NCI-H2227 (cell line): Measurements from ENCODE around the gene ERMP1.
"Not testable (repeated sequence)": the region's sequence is repeated elsewhere in the genome, so short reads cannot be mapped to it uniquely, and the experiment has no call there.

ENCODE experiments used
- DNase-seq: peaks from one replicate; lab custom pipeline; 2025; ENCODE audit not compliant: unreplicated experiment; lab: John Stamatoyannopoulos, UW

Gene ERMP1

DNA sequence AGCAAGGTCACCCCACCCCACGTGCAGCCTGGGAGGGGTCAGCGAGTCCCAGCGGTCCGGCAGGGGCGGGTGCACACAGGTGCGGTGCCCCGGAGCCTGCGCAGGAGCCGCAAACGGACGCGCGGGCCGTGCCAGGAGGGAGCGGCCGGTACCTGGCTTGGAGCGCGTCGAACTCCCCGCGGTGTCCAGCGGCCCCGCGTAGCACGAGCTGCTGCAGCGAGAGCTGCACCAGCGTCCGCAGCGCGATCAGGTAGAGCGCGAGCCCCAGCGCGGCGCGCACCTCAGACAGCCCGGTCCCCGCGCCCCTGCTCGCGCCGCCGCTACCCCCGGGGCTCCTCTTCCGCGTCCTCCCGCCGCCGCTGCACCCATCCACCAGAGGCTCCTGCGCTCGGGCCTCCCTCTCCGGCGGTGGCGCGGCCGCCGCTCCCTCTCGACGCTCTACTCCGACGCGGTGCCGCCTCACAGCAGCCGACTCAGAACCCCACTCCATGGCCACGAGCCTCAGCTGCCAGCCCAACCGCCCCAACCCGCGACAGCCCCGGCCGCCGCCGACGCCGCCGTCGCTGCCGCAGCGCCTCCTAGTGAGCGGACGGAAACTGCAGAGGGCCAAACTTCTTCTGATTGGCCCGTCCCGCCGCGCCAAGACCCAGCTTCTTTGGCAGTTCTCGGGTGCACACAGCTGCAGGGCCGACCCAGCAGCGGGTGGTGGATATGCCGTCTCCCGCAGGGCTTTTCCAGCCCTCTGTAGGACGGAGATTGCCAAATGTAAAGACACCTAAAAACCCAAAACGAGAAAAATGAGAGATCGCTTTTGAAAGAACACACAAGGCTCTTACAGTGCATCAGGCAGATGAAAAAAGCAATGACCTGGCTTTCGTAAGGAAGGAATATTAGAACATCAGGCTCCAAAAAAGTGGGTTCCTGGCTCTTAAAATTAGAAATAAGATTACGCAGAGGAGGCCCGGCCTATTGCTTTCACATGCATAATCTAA lies at the start of gene ERMP1:
TSS of gene ERMP1 (minus strand) at position 580 of the 992 bp plus-strand sequence. CDS start at position 490, 90 bp downstream.
- peak; percentile 86 for DNase-seq

DNA sequence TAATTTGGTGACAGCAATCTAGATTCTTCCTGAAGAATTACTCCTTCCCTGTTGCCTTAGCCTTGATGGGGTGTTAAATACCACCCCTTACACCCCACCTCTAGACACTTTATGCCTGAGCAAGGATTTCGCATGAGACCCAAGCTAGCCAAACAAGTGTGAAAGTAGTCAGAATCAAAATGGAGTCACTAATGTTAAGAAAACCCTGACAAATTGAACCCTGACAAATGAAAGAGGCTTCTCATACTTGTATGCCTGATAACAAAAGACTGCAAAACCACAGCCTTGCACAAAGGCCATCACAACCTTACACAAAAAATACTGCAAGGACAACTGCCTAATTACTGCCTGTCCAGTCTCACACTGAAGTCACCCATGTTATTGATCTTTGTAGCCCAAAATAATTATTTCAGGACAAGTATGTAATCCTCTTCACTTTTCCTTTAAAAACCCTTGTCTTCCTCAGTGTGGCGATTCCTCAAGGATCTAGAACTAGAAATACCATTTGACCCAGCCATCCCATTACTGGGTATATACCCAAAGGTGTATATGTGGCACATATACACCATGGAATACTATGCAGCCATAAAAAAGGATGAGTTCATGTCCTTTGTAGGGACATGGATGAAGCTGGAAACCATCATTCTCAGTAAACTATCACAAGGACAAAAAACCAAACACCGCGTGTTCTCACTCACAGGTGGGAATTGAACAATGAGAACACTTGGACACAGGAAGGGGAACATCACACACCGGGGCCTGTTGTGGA lies 49.5 kb upstream of the ERMP1 start:
- DNase-seq, result not testable (repeated sequence)

GRCh38 chr9:5879419-5880181 lies 46.7 kb upstream of the ERMP1 start:
- no peak for DNase-seq

GRCh38 chr9:5876711-5877110 lies 43.8 kb upstream of the ERMP1 start:
- DNase-seq, result no peak

DNA sequence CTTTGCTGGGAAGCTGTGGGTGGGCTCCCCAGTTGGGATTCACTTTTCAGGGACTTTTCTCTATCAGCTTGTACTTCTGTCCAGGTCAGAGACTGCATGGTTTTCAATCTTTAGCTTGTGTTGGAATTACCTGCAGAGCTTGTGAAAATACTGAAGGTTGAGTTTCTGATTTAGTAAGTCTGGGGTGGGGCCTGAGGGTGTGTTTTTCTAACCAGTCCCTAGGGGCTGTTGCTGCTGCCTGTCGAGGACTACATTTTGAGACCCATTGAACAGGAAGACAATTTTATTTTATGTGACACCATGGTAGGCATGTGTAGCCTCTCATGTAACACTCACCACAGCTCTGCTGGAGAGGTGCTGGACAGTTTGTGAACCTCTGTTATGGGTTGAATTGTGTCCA lies 43.1 kb upstream of the ERMP1 start:
- DNase-seq, result no peak

DNA sequence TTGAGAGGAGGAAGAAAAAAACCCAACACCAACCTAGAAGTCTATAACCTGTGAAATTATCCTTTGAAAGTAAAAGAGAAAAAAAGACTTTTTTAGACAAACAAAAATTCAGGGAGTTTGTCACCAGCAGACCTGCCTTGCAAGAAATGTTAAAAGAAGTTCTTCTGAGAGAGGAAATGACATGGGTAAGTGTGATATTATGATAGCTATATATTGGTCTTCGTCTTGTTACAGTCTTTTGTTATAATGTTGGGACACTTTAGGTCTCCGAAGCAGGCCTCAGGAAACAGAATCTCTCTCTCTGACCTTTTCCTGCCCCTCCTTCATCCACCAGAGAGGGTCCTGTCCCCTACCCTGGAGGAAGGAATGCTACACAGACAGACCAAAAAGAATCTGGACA lies 41.1 kb upstream of the ERMP1 start:
- DNase-seq, result no peak

- no peak for DNase-seq
Measured at GRCh38 chr9:5873439-5873838, 40.5 kb upstream of the ERMP1 start.

DNA sequence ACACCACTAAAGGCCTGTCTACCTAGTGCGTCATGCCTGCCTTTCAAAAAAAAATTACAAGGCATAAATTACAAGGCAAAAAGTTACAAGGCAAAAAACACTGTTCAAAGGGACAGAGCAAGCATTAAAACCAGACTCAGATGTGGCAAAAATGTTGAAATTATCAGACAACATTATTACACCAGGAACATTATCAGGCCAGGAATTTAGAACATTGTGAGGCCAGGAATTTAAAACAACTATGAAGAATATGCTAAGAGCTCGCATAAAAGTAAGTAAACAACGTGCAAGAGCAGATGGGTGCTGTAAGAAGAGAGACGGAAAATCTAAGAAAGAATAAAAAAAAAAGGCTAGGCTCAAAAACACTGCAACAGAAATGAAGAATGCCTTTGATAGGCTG lies 39.6 kb upstream of the ERMP1 start:
- no peak for DNase-seq

DNA sequence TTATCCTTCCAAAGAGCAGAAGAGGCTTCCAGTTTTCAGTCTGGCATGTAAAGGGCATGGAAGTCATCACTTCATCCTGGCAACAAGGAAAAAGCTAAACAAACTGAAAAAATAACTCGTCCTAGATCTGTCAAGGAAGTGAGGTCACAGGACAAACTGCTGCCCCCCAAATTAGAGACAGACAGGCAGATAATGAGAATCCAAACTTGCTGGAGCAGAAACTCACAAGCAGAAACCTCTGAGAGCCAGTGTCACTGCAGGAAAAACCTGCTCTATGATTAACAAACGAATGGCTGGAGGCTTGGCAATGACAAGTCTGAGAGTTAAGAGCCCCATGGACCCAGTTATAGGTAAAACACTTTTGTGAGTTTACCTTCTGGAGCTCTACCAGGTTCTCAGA lies 38.9 kb upstream of the ERMP1 start:
- DNase-seq, result no peak

DNA sequence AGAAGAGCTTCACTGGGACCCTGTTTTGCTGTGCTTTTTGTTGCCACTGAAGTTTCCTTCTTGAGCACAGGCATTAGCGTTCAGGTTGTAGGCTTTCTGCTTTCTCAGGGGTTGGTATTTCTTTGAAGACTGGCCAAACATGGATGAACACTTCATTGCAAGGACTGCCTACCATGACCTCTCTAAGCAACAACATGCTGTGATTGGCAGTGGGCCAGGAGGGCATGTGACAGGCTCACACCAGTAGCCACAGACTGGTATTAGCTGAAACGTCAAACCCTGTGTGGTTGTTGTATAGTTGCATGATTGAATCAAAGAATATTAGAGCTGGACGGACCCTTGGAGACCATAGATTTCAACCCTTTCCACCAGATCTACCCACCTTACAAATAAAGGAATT lies 37.8 kb upstream of the ERMP1 start:
- DNase-seq, result no peak

DNA sequence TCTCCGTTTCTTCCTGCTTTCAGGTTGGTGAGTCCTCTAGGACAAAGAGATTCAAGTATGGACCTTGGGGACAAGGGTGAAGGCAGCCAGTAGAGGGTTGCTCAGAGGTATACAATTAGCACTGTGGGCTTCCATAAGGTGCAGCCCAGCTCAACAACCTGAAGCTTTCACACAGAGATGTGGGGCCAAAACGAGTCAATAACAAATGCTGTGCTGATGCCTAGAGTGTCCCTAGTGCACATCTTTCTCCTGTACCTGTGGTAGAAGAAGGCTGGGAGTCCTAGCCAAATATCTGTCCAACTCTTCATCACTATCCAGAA lies 37.1 kb upstream of the ERMP1 start:
- DNase-seq, result no peak

DNA sequence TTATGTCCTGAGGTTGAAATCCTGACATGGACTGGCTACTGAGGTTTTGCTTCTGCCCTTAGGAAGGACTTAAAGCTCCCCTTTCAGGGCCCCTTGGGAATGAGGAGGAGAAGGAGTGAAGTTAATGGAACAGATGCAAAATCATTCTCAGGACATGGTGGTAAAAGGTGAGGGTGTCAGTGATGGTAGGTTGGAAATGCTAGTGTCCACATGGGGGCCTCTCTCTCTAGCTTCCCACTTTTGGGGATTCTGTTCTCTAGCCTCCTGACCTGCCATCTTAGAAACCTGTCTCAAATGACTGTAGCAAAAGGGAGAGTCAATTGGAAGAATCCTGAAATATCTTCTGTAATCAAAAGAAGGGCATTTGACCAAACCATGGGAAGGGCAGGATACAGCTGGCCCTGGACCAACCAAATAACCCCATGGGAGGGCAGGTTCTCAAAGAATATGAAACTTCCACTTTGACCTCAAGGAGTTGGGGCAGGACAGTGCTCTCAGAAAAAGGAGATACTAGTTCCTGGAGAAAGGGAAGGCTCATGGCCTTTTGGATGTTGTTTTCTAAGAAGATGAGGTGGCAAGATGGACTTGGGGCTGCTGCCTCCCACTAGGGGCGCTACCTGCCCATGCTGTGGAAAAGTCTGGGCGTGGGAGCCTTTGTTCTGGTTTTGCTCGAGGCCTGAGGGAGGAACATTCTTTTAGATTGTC lies 36.5 kb upstream of the ERMP1 start:
- DNase-seq, result no peak

GRCh38 chr9:5868235-5868634 lies 35.3 kb upstream of the ERMP1 start:
- DNase-seq, result no peak

GRCh38 chr9:5866685-5867084 lies 33.8 kb upstream of the ERMP1 start:
- no peak for DNase-seq

DNA sequence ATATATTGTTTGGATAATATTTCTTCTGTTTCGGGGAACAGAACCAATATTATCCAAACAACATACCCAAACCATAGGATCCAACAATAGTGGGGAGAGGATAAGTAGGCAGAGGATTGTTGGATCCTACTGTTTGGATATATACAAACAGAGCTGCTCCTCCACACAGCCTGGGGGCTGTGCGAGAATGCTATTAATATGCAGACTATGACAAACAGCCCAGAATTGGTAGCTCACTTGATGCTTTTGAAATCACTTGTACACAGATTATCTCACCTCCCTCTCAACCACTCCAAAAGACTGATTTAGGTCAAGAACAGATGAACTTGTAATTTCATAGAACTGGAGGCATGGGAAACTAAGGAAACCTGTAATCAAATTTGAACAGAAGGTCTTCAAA lies 33.4 kb upstream of the ERMP1 start:
- no peak for DNase-seq

GRCh38 chr9:5864446-5864845 lies 31.5 kb upstream of the ERMP1 start:
- no peak for DNase-seq

DNA sequence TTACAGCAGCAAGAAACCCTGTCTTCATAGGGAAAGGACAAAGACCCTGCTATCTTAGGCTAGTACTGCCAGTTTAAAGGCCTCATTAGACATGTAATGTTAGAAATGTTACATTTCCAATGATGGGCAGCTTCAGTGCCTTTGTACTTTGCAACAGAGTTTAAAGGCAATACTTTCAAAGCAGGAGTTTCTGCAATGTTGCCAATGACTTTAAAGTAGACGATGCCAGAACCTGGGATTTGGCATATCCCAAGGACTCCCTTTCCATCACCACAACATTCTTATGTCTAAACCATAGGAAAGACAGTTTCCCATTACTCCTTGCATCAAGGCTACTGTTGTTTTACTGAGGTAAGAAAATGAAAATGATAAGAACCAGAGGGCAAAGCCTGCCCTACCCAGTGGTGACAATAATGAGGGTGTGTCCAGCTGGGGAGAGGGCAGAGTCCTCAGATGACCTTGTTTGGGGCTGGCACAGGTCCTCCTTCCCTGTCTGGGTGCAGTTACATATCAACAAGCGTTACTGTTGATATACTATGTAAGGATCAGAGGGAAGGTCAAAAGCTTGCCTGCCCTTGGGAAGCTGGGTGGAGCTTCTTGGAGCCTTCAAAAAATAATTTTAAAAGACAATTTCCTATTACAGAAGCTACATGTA lies 30.3 kb upstream of the ERMP1 start:
- DNase-seq, result no peak

DNA sequence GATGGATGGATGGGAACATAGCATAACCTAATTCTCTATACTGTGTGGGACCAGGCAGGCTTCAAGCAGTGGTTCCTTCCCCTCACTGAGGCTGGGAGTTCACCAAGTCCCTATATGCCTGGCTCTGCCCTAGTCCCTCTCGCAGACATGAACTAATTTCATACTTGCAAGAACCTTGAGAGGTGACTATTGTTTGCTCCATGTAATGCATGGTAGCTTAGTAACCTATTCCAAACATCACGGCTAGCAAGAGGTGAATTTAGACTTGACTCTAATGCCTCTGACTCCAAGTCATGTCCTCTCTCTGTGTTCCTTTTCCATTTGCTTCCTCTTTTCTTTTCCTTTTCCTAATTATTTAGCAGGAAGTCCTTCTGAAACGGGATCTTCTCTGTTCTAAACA lies 25.9 kb upstream of the ERMP1 start:
- no peak for DNase-seq

DNA sequence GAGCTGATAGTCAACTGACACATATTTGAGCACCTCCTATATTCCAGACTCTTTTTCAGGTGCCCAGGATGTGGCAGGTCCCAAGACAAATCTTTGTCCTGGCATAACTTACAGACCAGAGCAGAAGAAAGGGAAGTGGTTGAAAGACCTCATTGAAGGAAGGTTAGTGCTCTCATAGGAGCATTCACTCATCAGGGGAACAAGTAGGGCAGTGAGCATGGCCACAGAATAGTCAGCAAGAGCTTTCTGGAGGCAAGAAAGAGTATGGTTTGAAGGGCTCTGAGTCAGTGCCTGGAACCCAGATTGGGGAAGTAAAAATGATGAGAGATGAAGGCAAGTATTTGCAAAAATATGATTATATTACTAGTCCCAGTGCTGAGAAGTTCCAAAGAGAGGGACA lies 25.0 kb upstream of the ERMP1 start:
- DNase-seq, result no peak

DNA sequence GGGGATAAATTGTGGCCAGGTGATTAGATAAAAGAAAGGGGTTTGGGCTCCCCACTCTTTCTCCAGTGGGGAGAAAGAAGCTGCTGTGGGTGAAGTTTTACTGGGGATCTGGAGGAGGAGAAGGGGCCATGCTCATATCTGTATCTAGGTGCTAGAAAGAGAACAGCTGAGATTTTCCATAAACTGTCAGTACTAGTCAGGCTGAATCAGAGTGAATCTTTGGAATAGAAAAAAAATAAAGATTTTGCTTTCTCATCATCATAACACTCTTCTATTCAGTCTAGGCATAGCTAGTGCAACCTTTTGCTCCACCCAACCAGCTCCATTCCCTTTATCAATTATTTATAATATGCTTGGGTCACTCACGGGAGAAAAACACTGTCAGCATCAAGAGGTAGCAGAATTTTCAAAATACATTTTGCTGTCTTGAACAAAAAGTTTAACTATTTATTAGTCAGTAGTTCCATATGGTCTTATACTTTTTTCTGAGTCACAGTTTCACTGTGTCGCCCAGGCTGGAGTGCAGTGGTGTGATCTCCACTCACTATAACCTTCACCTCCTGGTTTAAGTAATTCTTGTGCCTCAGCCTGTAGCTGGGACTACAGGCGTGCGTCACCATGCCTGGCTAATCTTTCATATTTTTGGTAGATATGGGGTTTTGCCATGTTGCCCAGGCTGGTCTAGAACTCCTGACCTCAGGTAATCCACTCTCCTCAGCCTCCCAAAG lies 21.3 kb upstream of the ERMP1 start:
- DNase-seq, result no peak
